ENCODE results near the gene CCDC137.

The CCDC137 gene

DNA sequence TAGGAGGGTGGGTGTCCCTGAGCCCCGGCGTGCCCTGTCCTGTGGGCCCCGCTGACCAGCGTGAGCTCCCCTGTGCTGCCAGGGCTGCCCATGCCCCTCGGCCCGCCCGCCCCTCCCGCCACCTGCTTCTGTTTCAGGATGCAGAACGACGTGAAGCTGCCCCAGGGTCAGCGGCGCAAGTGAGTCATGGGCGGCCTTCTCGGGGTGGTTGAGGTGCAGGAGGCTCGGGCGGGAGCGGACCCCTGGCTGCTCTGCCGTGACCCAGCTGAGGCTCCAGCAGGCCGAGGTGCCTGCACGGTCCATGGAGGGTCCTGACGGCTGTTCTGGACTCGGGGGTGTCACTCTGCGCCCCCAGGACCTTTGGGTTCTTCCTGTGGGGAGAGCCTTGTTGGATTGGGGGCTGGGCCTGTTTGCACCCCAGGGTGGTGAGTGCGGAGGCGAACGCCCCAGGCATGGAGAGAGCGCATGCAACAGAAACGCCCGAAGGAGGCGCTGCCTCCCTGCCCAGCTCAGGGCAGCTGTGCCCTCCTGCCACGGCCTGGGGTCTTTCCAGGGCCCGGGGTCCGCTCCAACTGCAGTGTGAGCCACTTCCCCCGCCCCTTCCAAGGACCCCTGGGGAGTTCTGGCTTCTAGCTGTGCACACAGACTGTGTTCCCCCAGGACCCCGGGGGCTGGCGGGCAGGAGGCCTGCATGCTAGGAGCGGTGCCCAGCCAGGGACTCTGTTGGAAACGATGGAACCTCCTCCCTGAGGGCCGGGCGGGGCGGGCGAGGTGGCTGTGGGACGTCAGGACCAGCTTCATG, 49.5 kb downstream of the CCDC137 start:
- H3K9me3 ChIP-seq (ENCODE audit: control insufficient read depth, insufficient read depth, low read depth, low read length): no peaks in the 10 kb centered on the region
- 0 out of 2 replicates have a peak overlapping the region, but pooled peaks have one; percentile 24 for H3K27ac ChIP-seq (ENCODE audit: extremely low read depth, low read depth, low read length)
- CTCF ChIA-PET: interaction anchor here (0.7 kb wide), 1 partner anchor 11 kb away, joined by 4 read pairs; no protein-coding TSS in a partner anchor
- POLR2A ChIA-PET: interaction anchor here (0.8 to 6.4 kb wide), 4 partner anchors 7 to 940 kb away, joined by 4 to 55 read pairs (median 10); partner anchors contain the start of gene MRPL12
- peaks cover 9% of the 10 kb centered on the region; the same call in 1 of the 2 replicates for H3K4me1 ChIP-seq (ENCODE audit: control insufficient read depth, insufficient read depth, low read length)
- H3K4me3 ChIP-seq (ENCODE audit: low read depth, low read length): no peak overlapping the region
- peaks cover 9 to 68% of the 10 kb centered on the region in 2 experiments; a peak in 2 of 3 replicates for H3K36me3 ChIP-seq (ENCODE audit: control insufficient read depth in 2 of 2, insufficient read depth in 1 of 2, low read length in 2 of 2)
- TF ChIP-seq ZIC2 (tag by site-specific recombination; IDR thresholded peaks at IDR 0.05) (peak; percentile 80), ZNF561 (tag by site-specific recombination; IDR thresholded peaks at IDR 0.05; ENCODE audit: borderline replicate concordance) (no peak), GLIS2 (tag by site-specific recombination; IDR thresholded peaks at IDR 0.05) (peak; percentile 20; the same call in 1 of the 2 replicates), ZNF423 (tag by site-specific recombination; IDR thresholded peaks at IDR 0.05) (0 out of 2 replicates have a peak, but pooled peaks have one; percentile 28), SP3 (tag by site-specific recombination; IDR thresholded peaks at IDR 0.05) (no peak)
- TF ChIP-seq, protein P1, sequence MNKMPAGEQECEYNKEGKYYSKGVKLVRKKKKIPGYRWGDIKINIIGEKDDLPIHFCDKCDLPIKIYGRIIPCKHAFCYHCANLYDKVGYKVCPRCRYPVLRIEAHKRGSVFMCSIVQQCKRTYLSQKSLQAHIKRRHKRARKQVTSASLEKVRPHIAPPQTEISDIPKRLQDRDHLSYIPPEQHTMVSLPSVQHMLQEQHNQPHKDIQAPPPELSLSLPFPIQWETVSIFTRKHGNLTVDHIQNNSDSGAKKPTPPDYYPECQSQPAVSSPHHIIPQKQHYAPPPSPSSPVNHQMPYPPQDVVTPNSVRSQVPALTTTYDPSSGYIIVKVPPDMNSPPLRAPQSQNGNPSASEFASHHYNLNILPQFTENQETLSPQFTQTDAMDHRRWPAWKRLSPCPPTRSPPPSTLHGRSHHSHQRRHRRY (tag by site-specific recombination; IDR thresholded peaks at IDR 0.05): no peak

DNA sequence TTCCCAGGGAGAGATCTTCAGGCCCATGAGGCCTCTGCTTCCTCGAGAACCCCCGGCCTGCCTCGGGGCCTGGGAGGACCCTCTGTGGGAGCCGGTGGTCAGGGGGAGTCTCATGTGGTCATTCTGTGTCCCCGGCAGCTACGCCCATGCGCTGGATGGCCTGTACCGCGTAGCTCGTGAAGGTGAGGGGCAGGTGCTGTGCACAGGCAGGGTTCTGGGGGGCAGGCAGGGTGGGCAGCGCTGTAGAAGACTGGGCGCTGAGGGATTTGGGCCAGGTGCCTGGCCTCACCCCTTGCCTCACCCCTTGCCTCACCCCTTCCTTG, 50.1 kb downstream of the CCDC137 start:
- CTCF ChIA-PET: no interaction called here
- TF ChIP-seq ZNF174 (tag by site-specific recombination; IDR thresholded peaks at IDR 0.05) (no peak), MYNN (tag by site-specific recombination; IDR thresholded peaks at IDR 0.05; ENCODE audit: borderline replicate concordance) (no peak), ZNF626 (tag by site-specific recombination; IDR thresholded peaks at IDR 0.05) (no peak), ZNF354C (tag by site-specific recombination; IDR thresholded peaks at IDR 0.05; ENCODE audit: borderline replicate concordance, low read depth) (no peak), ZNF792 (tag by site-specific recombination; IDR thresholded peaks at IDR 0.05) (no peak), ZNF658 (tag by site-specific recombination; IDR thresholded peaks at IDR 0.05) (no peak), SP2 (tag by site-specific recombination; IDR thresholded peaks at IDR 0.05) (0 out of 2 replicates have a peak, but pooled peaks have one; percentile 4)
- TF ChIP-seq, protein P2, sequence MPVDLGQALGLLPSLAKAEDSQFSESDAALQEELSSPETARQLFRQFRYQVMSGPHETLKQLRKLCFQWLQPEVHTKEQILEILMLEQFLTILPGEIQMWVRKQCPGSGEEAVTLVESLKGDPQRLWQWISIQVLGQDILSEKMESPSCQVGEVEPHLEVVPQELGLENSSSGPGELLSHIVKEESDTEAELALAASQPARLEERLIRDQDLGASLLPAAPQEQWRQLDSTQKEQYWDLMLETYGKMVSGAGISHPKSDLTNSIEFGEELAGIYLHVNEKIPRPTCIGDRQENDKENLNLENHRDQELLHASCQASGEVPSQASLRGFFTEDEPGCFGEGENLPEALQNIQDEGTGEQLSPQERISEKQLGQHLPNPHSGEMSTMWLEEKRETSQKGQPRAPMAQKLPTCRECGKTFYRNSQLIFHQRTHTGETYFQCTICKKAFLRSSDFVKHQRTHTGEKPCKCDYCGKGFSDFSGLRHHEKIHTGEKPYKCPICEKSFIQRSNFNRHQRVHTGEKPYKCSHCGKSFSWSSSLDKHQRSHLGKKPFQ (tag by site-specific recombination; IDR thresholded peaks at IDR 0.05): no peak
- TF ChIP-seq, protein P3, sequence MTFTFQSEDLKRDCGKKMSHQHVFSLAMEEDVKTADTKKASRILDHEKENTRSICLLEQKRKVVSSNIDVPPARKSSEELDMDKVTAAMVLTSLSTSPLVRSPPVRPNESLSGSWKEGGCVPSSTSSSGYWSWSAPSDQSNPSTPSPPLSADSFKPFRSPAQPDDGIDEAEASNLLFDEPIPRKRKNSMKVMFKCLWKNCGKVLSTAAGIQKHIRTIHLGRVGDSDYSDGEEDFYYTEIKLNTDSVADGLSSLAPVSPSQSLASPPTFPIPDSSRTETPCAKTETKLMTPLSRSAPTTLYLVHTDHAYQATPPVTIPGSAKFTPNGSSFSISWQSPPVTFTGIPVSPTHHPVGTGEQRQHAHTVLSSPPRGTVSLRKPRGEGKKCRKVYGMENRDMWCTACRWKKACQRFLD (tag by site-specific recombination; IDR thresholded peaks at IDR 0.05): no peak
- no peak overlapping the region for H3K4me3 ChIP-seq (ENCODE audit: low read depth, low read length)
- POLR2A ChIA-PET: interaction anchor here (0.9 to 2.8 kb wide), 3 partner anchors 9 to 939 kb away, joined by 6 to 14 read pairs (median 6); partner anchors contain the start of gene MRPL12
- peaks cover 3% of the 10 kb centered on the region; the same call in 1 of the 2 replicates for H3K4me1 ChIP-seq (ENCODE audit: control insufficient read depth, insufficient read depth, low read length)
- H3K27ac ChIP-seq (ENCODE audit: extremely low read depth, low read depth, low read length): 0 out of 2 replicates have a peak overlapping the region, but pooled peaks have one; percentile 24
- peaks cover 9 to 69% of the 10 kb centered on the region in 2 experiments; a peak in 2 of 3 replicates for H3K36me3 ChIP-seq (ENCODE audit: control insufficient read depth in 2 of 2, insufficient read depth in 1 of 2, low read length in 2 of 2)
- H3K9me3 ChIP-seq (ENCODE audit: control insufficient read depth, insufficient read depth, low read depth, low read length): no peaks in the 10 kb centered on the region

DNA sequence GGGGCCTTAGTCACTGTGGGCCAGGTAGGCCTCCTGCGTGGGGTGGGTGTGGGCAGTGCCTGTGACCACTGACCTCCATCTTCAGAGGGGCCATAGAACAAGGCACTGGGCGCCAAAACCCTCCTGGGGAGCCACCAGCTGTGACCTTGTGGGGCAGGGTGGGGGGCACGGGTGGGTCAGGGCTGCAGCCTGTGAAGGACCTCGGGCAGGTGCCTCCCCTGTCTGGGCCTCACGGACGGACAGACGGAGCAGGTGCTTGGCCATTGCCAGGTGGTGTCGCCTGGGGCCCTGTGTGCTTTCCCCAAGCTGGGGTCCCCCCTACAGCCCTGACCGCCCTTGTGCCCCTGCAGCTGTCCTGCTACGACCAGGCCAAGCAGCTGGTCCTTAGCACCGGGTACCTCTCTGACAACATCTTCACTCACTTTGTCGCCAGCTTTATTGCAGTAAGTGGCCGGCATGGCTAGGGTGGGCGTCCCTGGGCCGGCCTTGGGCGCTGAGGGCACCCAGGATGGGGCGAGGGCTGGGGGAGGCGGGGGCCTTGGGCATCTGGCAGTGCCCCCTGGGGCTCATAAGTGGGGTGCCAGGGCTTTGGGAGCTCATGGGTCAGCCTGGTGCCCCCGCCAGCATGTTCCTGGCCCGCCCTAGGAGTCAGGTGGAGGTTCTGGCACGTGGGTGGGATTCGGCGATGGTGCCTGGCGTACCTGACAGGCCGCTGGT, 50.7 kb downstream of the CCDC137 start:
- no peak overlapping the region for H3K27ac ChIP-seq (ENCODE audit: extremely low read depth, low read depth, low read length)
- CTCF ChIA-PET: no interaction called here
- peaks cover 5% of the 10 kb centered on the region for H3K4me1 ChIP-seq (ENCODE audit: control insufficient read depth, insufficient read depth, low read length)
- H3K4me3 ChIP-seq (ENCODE audit: low read depth, low read length): no peak overlapping the region
- H3K9me3 ChIP-seq (ENCODE audit: control insufficient read depth, insufficient read depth, low read depth, low read length): no peaks in the 10 kb centered on the region
- H3K36me3 ChIP-seq (ENCODE audit: control insufficient read depth in 2 of 2, insufficient read depth in 1 of 2, low read length in 2 of 2): peaks cover 9 to 69% of the 10 kb centered on the region in 2 experiments; a peak in 2 of 3 replicates
- TF ChIP-seq GLIS2 (tag by site-specific recombination; IDR thresholded peaks at IDR 0.05): 0 out of 2 replicates have a peak, but pooled peaks have one; percentile 34
- no peak for TF ChIP-seq EGR2 (tag by site-specific recombination; IDR thresholded peaks at IDR 0.05; ENCODE audit: low read depth)
- POLR2A ChIA-PET: interaction anchor here (0.9 kb wide), 1 partner anchor 9 kb away, joined by 6 read pairs; no protein-coding TSS in a partner anchor

All from HEK293 (cell line).